A673 (cell line): ENCODE measurements around the gene THAP4. TPM values are rescaled to one million over a fixed set of nuclear protein-coding genes. Genes with fewer than 3 reads are reported as not detected.

ENCODE experiments used
- BruUV-seq: library from RNA; stranded (reverse); fragments of 400-500 nt; replicated peaks from 2 replicates; lab custom pipeline; 2021; lab: Mats Ljungman, UMichigan
- CTCF ChIA-PET: fragments of 300-600 bp; sonication (Branson Sonifier 250); formaldehyde crosslinking; loops from one replicate; lab custom pipeline; 2022; ENCODE audit warnings: antibody characterized with exemption; lab: Charles Lee
- POLR2A ChIA-PET: fragments of 300-600 bp; sonication (Branson Sonifier 250); formaldehyde crosslinking; loops from one replicate; lab custom pipeline; 2022; ENCODE audit warnings: antibody characterized with exemption; ENCODE audit not compliant: low non-redundant PET; lab: Charles Lee
- DNase-seq: peaks from one replicate; pipeline ENCODE4 v3.0.0-alpha.2; 2015; ENCODE audit warnings: low spot score
- H3K27ac ChIP-seq: fragments of 200-600 bp; sonication (generic); 2 replicates; pipeline ENCODE4 v1.5.1; 2016; ENCODE audit warnings: mixed run types, low read depth, mild to moderate bottlenecking, mixed read lengths, antibody characterized with exemption, low read length; ENCODE audit not compliant: poor library complexity, severe bottlenecking
- H3K27me3 ChIP-seq: fragments of 200-600 bp; sonication (generic); replicated peaks from 2 replicates; pipeline ENCODE4 v1.6.1; 2017; ENCODE audit warnings: mixed run types, low read depth, mild to moderate bottlenecking, mixed read lengths, antibody characterized with exemption, low read length; ENCODE audit not compliant: insufficient read depth, poor library complexity
- H3K36me3 ChIP-seq: fragments of 200-600 bp; sonication (generic); 2 replicates; pipeline ENCODE4 v1.6.1; 2016; ENCODE audit warnings: mixed run types, mild to moderate bottlenecking, mixed read lengths, antibody characterized with exemption, low read length; ENCODE audit not compliant: insufficient read depth, poor library complexity, severe bottlenecking
- H3K4me1 ChIP-seq: fragments of 200-600 bp; sonication (generic); 2 replicates; pipeline ENCODE4 v1.6.1; 2017; ENCODE audit warnings: mixed run types, mild to moderate bottlenecking, mixed read lengths, antibody characterized with exemption, low read length; ENCODE audit not compliant: insufficient read depth, poor library complexity, severe bottlenecking
- H3K4me3 ChIP-seq: fragments of 200-600 bp; sonication (generic); 2 replicates; pipeline ENCODE4 v1.5.1; 2016; ENCODE audit warnings: low read depth, mixed run types, mild to moderate bottlenecking, mixed read lengths, low read length; ENCODE audit not compliant: poor library complexity, severe bottlenecking
- H3K9me3 ChIP-seq: fragments of 200-600 bp; sonication (generic); 2 replicates; pipeline ENCODE4 v1.6.1; 2016; ENCODE audit warnings: mixed run types, low read depth, mild to moderate bottlenecking, mixed read lengths, antibody characterized with exemption, low read length; ENCODE audit not compliant: poor library complexity, severe bottlenecking
- CTCF ChIP-seq: fragments of 300-800, 200-600 bp; sonication (generic); conservative IDR thresholded peaks from 2 replicates; pipeline ENCODE4 v1.5.1; 2017; ENCODE audit warnings: low read depth, mild to moderate bottlenecking, antibody characterized with exemption, low read length, moderate library complexity, mixed read lengths
- EZH2 ChIP-seq: fragments of 200-600 bp; sonication (generic); IDR thresholded peaks from 2 replicates; pipeline ENCODE4 v1.6.1; 2017; ENCODE audit warnings: borderline replicate concordance, low read depth, mild to moderate bottlenecking, mixed read lengths, antibody characterized with exemption, low read length; ENCODE audit not compliant: poor library complexity, severe bottlenecking
- intact Hi-C: fragments of 100-400 bp; cut with micrococcal nuclease; formaldehyde crosslinking; loops from one replicate; pipeline ENCODE4 v1.10.0; 2022; ENCODE audit not compliant: unreplicated experiment
- total RNA-seq: library from RNA; stranded (reverse); gene quantifications from 2 replicates; pipeline ENCODE4 v1.2.3, GENCODE V29; 2021

THAP4 gene
- total RNA-seq, 1 experiment from 2014 or later = 82.0 TPM

- ChIA-PET CTCF (no interaction called here), POLR2A (interaction anchor here (0.8 kb wide), 1 partner anchor 655 kb away, joined by 3 read pairs; no protein-coding TSS in a partner anchor)
- no peak for DNase-seq
- TF ChIP-seq CTCF = no peak
- no peak for TF ChIP-seq EZH2
- H3K4me3 ChIP-seq = no peak overlapping the region
- H3K4me1 ChIP-seq = peaks cover 22% of the 10 kb centered on the region
- BruUV-seq = no TSS peak
- H3K27ac ChIP-seq = peak overlapping the region; percentile 39
- intact Hi-C loops = no loop called here
- H3K9me3 ChIP-seq = no peaks in the 10 kb centered on the region
- no peaks in the 10 kb centered on the region for H3K27me3 ChIP-seq
- H3K36me3 ChIP-seq = peaks cover 5% of the 10 kb centered on the region
Observed at GRCh38 chr2:241618829-241619228, 18.1 kb downstream of the THAP4 start.

- H3K4me3 ChIP-seq = no peak overlapping the region
- ChIA-PET POLR2A (interaction anchor here (0.8 kb wide), 1 partner anchor 654 kb away, joined by 3 read pairs; no protein-coding TSS in a partner anchor), CTCF (no interaction called here)
- peaks cover 27% of the 10 kb centered on the region for H3K4me1 ChIP-seq
- H3K36me3 ChIP-seq = peaks cover 5% of the 10 kb centered on the region
- intact Hi-C loops = no loop called here
- no TSS peak for BruUV-seq
- peak overlapping the region; percentile 39 for H3K27ac ChIP-seq
- TF ChIP-seq CTCF (no peak), EZH2 (no peak)
- DNase-seq = no peak
- no peaks in the 10 kb centered on the region for H3K9me3 ChIP-seq
- no peaks in the 10 kb centered on the region for H3K27me3 ChIP-seq
Observed at GRCh38 chr2:241618296-241618805, 18.6 kb downstream of the THAP4 start.

GRCh38 chr2:241617431-241618154 is 19.4 kb downstream of the THAP4 start:
- TF ChIP-seq EZH2 = no peak
- DNase-seq = peak; percentile 73
- intact Hi-C loops = no loop called here
- Histone ChIP-seq H3K4me1 (peaks cover 34% of the 10 kb centered on the region), H3K4me3 (peak overlapping the region; percentile 15), H3K9me3 (no peaks in the 10 kb centered on the region), H3K27me3 (no peaks in the 10 kb centered on the region), H3K27ac (peak overlapping the region; percentile 39), H3K36me3 (peaks cover 5% of the 10 kb centered on the region)
- CTCF ChIA-PET = no interaction called here
- BruUV-seq = no TSS peak
- POLR2A ChIA-PET = no interaction called here
